Suprapubic skin (tissue), 3 donors: ENCODE measurements around the gene RPAP2.
"Not testable (repeated sequence)": the region's sequence is repeated elsewhere in the genome, so short reads cannot be mapped to it uniquely, and the experiment has no call there.

ENCODE experiments used
- CTCF ChIP-seq, 2 donors: fragments of 200-600 bp in 1 of 2; fragments of 450-650 bp in 1 of 2; sonication (generic) in 1 of 2; IDR thresholded peaks; one replicate each; pipeline ENCODE4 v1.5.1; 2016 to 2019; ENCODE audit warnings: antibody characterized with exemption in 2 of 2, mild to moderate bottlenecking in 1 of 2, moderate library complexity in 1 of 2
- POLR2AphosphoS5 ChIP-seq, 3 donors: sonication (generic); formaldehyde crosslinking; IDR thresholded peaks; one replicate each; pipeline ENCODE4 v1.6.1; 2017; ENCODE audit warnings: antibody characterized with exemption in 3 of 3

GRCh38 chr1:92393966-92394365, 95.1 kb downstream of the RPAP2 start:
- TF ChIP-seq CTCF, POLR2AphosphoS5 (IDR thresholded peaks at IDR 0.05): not testable (repeated sequence)
